Muscle of back (tissue), 11 donors: ENCODE data around the gene CARD11. TPM values are rescaled to one million over a fixed set of nuclear protein-coding genes. Genes with fewer than 3 reads are reported as not detected.

Experiments
- DNase-seq, 3 donors: peaks; one replicate each; pipeline versions ENCODE4 v3.0.0 to v3.0.0-alpha.2; 2013
- polyA plus RNA-seq, 10 donors: library from polyadenylated mRNA; unstranded; fragments of 120-200 nt; gene quantifications; one replicate each; pipeline ENCODE4 v1.2.1, GENCODE V29; 2013; ENCODE audit not compliant: insufficient read length in 10 of 10

Gene CARD11
- polyA plus RNA-seq, 10 donors = 0.21 to 3.4 (median 0.41) TPM

DNA sequence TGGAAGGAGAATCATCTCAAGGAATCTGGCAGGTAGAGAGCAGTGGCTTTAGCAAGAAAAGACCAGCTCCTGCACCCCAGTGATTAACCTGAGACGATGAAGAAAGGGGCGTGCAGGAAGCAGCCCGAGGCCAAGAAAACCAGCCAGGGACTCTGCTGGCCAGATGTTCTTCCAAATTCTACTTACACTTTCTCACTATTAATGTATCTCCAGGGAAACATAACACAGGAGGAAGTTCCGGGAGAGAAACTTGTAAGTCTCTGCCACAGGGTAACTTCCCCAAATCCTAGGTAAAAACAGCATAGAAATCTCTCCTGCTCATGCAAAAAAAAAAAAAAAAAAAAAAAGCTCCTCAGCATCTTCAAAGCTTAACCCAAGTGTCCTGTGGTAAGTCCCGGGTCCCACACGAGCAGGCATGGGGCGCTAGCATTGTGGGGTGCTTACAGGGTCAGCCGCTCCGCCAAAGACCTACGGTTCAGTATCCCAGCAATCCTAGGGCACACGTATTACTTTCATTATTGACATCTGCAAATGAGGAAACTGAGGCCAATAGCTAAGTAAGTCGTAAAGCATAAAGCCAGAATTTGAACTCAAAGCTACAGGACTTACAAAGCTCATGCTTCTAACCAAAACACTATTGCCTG is 102.3 kb downstream of the CARD11 start:
- DNase-seq = peak in 1 of 3 donors; percentile 49

DNA sequence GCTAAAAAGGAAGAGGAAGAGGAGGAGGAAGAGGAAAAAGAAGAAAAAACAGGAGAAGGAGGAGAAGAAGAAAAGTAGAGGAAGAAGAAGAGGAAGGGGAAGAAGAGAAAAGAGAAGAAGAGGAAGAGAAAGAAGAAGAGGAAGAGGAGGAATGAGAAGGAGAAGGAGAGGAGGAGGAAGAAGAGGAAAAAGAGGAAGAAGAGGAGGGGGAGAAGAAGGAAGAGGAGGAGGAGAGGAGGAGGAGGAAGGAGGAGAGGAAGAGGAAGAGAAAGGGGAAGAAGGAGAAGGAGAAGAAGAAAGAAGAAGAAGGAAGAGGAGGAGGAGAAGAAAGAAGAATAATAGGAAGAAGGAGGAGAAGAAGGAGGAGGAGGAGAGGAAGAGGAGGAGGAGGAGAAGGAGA is 103.2 kb downstream of the CARD11 start:
- no peak for DNase-seq

DNA sequence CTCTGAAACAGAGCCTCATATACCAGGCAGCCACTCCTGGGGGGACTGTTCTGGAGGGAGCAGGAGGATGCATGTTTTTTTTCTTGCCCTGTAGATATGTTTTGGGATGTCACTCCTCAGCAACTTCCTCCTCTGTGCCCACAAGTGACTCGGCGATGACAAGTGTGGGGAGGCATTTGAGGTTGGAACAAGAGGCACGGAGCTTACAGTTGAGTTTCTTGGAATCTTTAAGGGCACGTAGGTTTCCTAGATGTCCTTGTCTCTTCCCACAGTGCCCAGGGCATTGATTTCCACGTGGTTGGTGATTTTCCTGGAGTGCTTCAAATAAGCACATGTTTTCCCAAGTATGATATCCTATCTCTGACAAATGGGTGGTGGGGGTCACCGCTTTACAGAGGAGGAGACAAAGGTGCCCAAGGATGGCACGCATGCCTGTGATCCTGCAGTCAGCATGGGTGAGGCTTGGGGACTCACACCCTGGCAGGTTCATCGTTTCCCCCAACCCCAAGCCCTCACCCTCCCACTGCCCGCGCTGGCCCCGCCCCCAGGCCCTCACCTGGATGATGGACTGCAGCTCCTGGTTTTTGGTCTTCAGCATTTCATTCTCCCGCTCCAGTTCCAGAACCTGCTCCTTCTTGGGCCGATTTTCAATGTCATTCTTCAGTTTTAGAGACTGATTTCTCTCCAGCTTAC is 104.3 kb downstream of the CARD11 start:
- DNase-seq = no peak

DNA sequence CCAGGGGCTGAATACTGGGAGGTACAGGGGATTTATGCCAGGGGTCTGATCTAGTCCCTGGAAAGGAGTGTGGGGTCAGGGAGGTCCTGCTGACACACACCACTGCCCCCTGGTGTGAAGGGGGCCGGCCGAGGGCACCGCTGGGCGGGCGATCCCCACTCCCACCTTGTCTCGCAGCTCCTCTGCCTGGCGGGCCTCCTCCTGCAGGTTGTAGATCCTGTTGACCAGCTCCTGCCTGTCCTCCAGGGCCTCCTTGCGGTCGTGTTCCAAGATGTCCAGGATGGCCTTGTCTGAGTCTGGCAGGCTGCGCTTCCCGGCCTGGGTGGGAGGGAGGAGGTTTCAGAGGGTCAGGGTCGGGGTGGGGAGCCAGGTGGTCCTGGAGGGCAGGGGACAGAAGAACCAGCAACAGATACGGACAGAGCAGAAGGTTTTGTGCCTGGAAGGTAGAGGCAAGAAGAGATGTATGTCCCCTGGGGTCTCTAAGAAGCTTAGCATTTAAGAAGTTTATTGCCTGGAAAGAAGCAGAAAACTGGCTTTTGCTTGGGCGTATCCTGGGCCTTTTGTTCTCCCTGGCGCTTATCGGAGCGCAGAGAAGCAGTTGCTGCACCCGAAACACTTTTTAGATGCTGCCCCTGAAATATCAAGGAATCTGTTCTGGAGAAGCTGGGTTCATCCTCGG is 105.0 kb downstream of the CARD11 start:
- DNase-seq = no peak

DNA sequence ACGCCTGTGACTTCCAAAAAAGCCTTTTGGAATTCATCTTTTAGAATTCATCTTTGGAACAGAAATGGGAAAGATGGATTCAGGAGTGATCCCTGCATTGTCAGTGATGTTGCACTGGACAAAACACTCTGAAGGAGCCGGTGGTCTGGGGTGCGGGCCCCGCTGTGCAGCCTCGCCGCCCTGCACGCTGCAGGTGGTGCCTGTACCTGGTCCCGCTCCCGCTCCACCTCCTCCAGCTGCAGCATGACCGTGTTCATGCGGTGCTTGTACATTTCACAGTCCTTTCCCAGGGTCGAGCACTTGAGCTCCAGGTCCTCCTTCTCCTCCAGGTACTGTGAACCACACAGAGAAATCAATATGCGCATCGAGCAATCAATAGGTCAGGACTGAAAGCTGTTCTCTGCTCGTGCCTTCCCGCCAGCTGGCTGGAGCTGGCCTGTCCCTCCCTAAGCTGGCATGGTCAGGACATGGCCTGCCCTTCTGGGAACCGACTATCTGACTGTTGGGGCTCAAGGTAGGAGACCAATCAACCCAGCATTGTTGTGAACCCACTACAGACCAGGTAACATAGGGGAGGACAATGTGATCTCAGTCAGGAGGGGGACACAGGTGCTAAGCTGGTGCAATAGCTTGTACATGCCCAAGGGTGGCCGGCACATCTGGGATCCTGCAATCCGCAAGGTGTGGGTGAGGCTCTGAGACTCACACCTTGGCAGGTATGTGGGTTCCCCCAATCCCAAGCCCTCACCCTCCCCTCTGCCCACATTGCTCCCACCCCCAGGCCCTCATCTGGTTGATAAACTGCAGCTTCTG is 105.8 kb downstream of the CARD11 start:
- no peak for DNase-seq

DNA sequence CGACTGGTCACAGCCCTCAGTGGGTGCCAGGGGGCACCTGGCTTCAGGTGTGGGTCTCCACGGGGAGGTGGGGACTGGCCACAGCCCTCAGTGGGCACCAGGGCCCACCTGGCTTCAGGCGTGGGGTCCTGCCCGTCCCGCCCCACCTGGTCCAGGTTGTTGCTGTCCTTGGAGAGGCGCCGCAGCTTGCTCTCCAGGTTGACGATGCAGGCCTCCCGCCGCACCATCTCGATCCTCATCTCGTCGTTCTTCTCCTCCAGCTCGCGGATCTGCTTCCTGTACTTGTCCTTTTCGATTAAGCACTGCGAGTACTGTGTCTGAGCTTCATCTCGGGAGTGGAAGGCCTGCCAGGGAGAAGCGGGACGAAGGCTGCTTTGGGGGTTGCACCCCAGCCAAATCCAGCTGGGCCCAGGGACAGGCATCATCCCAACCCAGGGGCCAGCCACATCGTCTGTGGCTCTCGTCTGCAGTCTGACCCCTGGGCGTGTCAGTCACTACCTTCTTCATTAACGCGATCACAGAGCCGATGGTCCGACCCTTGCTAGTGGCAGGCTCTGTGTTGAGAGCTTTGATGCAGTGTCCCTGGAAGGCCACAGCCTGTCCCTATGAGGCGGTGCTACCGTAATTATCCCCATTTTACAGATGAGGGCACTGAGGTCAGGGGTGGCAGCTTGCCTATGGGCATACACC is 106.6 kb downstream of the CARD11 start:
- no peak for DNase-seq

DNA sequence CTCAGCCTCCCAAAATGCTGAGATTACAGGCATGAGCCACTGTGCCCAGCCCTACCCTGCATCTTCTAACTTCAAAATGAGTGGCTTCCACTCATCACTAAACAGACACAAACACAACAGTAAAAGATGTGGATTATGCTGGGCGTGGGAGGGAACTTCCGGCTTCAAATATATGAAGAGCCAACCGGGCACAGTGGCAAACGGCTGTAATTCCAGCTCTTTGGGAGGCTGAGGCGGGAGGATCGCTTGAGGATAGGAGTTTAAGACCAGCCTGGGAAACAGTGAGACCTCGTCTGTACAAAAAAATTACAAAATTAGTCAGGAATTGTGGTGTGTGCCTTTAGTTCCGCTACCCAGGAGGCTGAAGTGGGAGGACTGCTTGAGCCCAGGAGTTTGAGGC is 107.4 kb downstream of the CARD11 start:
- DNase-seq = no peak

DNA sequence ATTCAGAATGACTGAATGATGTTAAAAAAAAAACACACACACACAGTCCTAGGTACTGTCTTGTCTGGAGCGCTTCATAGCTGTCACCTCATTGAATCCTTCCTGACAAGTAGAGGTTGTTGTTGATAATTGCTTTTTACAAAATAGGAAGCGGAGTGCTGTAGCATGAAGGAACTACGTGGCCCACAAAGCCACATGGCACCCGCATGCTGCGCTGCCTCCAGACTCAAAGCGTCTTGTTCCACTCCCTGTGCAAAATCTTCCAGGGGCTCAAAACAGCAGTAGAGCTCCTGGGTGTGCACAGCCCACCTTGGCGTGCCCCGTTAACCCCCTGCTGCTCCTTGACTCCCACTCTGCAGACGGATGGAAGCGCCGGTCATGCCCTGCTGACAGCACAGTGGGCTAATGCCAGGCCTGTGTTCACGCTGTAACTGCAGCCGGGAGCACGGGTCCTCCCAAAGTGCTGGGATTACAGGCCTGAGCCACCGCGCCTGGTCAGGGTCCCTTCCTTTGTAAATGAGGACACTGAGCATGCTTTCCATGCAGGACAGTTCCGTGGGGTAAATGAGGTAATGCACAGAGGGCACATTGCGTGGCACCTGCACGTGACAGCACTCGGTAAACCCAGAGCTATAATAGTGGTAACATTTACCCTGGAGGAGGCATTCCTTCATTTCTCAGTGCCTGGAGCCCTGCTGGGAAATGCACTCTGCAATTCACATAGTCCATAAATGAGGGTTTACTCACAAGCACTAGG is 108.5 kb downstream of the CARD11 start:
- no peak for DNase-seq

DNA sequence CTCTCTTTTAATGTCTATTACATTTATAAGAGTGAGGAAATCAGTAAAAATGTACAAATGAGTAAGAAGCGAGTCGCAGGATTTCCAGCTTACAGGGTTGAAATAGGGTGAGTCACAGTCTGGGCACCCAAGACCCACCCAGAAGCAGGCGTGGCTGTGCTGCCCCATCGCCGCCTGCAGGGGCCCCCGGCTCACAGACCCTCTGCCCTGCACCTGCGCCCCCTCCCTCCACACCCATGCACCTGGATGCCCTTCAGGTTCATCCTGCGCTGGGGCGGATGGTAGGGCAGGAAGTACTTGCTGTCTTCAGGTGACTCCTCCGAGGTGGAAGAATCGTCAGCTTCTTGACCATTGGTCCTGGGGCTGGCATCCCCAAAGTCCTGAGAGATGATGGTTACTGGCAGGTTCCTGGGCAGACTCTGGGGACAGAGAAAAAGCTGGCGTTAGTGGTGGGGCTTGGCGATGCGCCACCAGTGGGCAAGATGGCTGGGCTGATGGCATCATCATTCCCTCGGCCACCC is 109.4 kb downstream of the CARD11 start:
- peak in 1 of 3 donors; percentile 19 for DNase-seq

DNA sequence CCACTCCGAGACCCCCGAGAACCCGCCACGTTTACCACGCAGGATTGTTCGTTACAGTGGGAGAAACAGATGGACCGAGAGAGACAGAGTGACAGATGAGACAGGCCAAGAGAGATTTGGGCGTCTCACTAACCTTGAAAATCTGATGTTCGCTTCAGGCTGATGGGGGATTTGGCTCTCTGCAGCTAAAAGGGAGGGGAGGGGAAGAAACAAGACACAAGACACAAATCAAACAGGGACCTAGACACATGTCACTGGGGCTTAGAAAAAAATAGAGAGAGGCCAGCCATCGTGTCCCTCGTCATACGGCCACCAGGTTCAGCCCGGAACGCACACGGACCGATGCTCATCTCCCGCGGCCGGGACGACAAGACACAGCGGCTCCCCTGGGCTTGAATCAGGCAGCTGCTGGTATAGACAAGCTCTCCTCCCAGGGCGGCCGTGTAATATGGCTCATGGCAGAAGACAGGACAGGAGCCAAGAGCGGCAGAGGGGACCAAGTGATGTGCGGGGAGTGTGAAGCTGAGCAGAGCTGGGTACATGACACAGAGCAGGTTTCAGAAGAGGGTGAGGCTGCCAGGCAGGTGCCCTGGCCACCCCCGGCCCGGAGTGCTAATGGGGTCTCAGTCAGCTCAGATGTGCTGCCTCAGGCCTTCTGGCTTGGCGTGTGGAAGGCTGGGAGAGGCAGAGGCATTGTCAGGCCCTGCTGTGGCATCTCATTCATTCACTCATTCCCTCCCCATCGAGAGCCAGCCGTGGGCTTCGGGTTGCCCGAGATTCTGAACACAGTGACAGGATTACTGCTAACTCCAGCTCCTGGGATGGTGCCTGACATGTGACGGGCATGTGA is 111.0 kb downstream of the CARD11 start:
- no peak for DNase-seq

DNA sequence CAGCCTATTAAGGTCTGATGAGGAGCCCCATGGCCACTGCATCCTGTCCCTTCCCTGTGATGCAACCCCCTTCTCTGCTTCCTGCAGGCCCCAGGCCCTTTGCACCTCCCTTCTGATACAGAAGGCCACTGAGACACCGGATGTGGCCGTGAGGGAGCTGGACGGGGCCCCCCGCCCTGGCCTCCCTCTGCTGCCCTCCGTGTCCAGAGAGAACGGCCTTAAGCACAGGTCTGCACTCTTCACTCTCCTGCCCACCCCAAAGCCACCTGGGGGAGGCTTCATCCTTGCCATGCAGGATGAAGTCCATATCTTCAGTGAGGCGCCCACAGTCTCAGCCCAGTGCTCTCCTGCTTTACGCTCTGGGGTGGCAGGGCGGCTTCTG is 112.6 kb downstream of the CARD11 start:
- no peak for DNase-seq

DNA sequence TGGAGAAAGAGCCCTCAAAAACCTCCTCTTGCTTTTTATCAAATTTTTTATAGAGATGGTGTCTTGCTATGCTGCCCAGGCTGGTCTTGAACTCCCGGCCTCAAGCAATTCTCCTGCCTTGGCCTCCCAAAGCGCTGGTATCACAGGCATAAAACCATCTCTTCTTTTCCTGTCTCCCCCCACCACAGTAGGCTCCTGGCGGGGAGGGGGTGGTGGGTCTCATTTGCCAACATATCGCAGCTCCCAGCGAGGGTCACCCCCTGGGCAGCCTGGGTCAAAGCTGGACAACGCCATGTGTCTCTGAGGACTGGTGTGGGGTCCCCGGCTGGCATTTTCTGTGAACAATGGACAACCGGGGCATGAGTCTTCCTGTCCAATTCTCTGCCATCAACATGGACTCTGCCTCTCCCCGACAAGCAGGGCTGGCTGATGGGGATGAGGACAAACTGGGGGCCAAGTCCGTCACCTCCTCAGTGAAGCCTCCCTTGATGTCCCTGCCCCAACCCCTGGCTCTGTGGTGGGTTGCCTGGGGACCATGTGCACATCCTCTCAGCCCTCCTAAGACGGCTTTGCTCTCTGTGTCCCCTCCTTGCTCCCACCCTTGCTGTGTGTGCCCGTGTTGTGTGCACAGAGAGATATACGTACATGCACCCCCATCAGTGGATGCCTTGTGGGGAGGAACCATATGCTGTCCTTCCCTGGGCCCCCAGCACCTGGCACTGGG is 113.2 kb downstream of the CARD11 start:
- DNase-seq = no peak

DNA sequence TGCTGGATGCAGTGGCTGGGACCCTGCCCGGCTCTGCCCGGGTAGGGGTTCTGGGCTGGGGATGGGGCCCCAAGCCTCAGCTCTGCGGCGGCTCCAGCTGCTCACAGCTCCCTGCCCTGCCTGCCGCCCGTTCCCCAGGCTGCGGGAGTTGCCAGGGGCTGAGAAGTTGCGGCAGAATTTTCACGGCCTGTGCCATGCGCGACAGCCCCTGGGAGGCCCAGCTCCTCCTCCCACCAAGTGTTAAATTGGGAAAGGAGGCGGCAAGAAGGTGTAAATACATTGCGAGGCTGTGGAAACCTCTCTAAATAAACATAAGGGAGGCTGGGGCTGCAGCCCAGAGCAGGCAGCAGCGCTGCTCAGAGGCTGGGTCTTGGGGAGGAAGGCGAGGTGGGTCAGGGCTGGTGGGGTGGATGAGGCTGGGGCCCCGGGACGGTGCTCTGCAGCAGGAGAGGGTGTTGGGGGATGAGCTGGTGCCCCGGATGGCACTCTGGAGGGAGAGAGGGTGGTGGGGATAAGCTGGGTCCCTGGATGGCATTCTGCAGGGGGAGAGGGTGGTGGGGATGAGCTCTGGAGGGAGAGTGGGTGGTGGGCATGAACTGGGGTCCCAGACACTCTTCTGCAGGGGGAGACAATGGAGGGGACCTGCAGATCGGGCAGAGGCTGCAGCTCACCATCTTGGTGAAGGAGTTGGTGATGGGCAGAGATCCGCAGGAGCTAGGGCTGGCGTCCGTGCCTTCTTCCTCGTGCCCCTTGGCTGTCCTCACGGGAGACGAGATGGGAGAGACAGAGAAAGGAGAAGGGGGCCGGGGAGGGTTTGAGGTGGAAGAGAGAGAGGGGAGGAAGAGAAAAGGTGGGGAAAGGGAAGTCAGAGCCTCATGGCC is 114.1 kb downstream of the CARD11 start:
- no peak for DNase-seq

DNA sequence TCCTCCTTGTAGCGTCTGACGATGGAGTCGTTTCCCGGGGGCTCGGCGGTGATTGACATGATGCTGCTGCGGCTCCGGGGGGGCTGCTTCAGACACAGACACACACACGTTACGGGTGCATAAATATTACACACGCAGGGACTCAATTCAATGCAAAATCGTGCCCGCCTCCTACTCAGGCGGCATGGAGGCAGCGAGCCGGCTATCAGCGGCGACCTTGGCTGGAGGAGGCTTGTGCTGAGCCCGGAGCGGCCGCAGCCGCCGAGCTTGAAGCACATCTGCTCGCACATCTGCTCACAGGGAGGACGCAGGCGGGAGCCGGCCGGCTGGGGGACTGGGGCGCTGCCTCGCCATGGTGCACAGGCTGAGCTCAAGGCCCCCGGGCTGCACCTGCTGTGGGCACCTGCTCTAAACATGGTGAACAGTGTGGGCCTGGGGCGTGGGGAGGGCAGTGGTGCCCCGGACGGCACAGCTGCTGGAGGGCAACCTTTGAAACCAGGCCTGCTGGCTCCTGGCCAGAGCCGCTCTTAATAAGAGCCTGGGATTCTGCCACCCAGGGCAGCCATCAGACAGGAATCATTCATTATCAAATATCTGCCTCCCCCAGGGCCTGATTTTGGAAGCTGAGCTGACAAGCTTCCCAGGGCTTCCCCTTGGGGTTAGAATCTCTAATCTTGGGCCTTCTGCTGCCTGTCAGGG is 114.9 kb downstream of the CARD11 start:
- DNase-seq = peak; percentile 47 to 79 (median 64)

DNA sequence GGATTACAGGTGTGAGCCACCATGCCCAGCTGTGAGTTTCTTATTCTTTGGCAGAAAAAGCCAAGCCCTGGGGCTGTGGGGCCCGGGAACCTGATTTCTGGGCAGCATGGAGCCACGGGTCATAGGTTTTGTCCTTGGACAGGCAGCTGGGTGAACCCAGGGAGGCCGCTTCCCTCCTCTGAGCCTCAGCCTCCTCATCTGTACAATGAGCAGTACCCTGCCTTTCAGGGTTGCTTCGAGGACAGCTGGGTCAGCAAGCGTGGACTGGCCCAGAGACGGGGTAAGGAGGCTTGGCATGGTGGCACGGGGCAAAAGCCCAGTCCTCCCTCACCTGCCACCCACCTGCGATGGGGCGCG is 115.4 kb downstream of the CARD11 start:
- no peak for DNase-seq

DNA sequence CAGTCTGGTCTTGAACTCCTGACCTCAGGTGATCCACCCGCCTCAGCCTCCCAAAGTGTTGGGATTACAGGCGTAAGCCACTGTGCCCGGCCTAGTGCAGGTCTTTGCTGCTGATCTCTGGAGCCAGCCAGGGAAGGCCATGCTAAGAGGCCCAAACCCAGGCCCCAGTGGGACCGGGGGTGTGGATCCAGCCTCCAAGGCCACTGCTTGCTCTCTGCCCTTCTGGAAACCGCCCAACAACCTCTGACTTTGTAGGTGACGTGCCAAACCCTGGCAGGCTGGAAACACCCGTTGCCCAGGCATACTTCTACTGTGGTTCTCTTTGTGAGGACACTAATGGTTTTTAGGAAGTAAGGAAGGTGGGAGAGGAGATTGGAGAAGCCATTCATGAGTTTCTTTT is 116.1 kb downstream of the CARD11 start:
- no peak for DNase-seq

DNA sequence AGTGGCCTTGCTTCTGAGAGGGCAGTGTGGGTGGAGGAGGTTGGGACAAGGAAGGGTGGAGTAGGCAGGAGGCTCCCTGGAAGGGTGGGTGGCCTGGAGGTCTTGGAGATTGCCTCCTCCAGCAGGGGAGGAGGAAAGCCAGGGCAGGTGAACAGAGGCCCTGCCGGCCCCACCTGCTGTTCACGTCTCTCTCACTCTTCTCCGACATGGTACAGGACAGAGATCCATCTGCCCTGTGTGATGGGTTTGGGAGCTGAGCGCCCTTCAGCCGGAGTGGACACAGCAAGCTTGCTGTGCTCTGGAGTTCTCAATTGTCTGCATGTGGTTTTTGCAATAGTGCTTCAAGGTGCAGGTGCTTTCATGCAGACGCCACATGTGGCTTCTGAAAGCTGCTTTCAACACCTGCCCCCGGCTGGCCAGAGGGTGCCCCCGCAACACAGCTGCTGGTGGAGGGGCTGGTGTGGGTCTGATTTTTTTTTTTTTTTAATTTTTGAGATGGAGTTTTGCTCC is 116.7 kb downstream of the CARD11 start:
- no peak for DNase-seq
